SU-DHL-6 (cell line): ENCODE results near the gene ABCC4.

Source experiments
- H2AFZ ChIP-seq: fragments of 200-600 bp; sonication (generic); 2 replicates; pipeline ENCODE4 v1.6.1; 2014; ENCODE audit warnings: low read depth, mild to moderate bottlenecking, moderate library complexity, mixed read lengths, antibody characterized with exemption, low read length; ENCODE audit not compliant: severe bottlenecking
- H3F3A ChIP-seq: fragments of 200-600 bp; shearing (Covaris generic); 2 replicates; pipeline ENCODE4 v1.6.0; 2016; ENCODE audit warnings: antibody characterized with exemption, mild to moderate bottlenecking; ENCODE audit not compliant: insufficient read depth
- H3K27ac ChIP-seq: fragments of 200-600 bp; sonication (generic); 2 replicates; pipeline ENCODE4 v1.5.1; 2016; ENCODE audit warnings: low read depth, mild to moderate bottlenecking, low read length, moderate library complexity, mixed read lengths
- H3K27me3 ChIP-seq: fragments of 200-600 bp; sonication (generic), shearing (Covaris generic); 2 replicates; pipeline ENCODE4 v1.6.0; 2014; ENCODE audit warnings: mild to moderate bottlenecking, low read length
- H3K36me3 ChIP-seq: fragments of 200-600 bp; sonication (generic); 2 replicates; pipeline ENCODE4 v1.6.1; 2014; ENCODE audit warnings: mild to moderate bottlenecking, low read length, mixed read lengths
- H3K4me2 ChIP-seq: fragments of 300-600, 200-600 bp; shearing (Covaris generic), sonication (generic); 2 replicates; pipeline ENCODE4 v1.6.0; 2014; ENCODE audit warnings: low read length, low read depth, mild to moderate bottlenecking; ENCODE audit not compliant: poor library complexity, severe bottlenecking
- H3K4me3 ChIP-seq: fragments of 200-600 bp; sonication (generic); 2 replicates; pipeline ENCODE4 v1.5.1; 2014; ENCODE audit warnings: antibody characterized with exemption, low read length, mild to moderate bottlenecking, mixed read lengths; ENCODE audit not compliant: insufficient read depth, poor library complexity, severe bottlenecking
- H3K79me2 ChIP-seq: fragments of 200-600 bp; sonication (generic); 2 replicates; pipeline ENCODE4 v1.6.1; 2014; ENCODE audit warnings: mild to moderate bottlenecking, low read length, moderate library complexity; ENCODE audit not compliant: insufficient read depth
- H3K9ac ChIP-seq: fragments of 200-600 bp; sonication (generic); 2 replicates; pipeline ENCODE4 v1.7.0; 2014; ENCODE audit warnings: mild to moderate bottlenecking, low read length
- H3K9me2 ChIP-seq: fragments of 200-600 bp; sonication (generic); replicated peaks from 2 replicates; pipeline ENCODE4 v1.6.1; 2014; ENCODE audit warnings: low read length; ENCODE audit not compliant: insufficient read depth
- H3K9me3 ChIP-seq: fragments of 200-600 bp; sonication (generic); 2 replicates; pipeline ENCODE4 v1.6.1; 2014; ENCODE audit warnings: low read length, mixed read lengths; ENCODE audit not compliant: insufficient read depth
- H4K20me1 ChIP-seq: fragments of 200-600 bp; sonication (generic); 2 replicates; pipeline ENCODE4 v1.6.1; 2014; ENCODE audit warnings: low read depth, mild to moderate bottlenecking, antibody characterized with exemption, low read length, moderate library complexity, mixed read lengths
- EZH2phosphoT487 ChIP-seq: fragments of 200-600 bp; sonication (generic), shearing (Covaris generic); conservative IDR thresholded peaks from 2 replicates; pipeline ENCODE4 v1.6.1; 2018; ENCODE audit warnings: mild to moderate bottlenecking, antibody characterized with exemption, low read length, moderate library complexity, mixed read lengths
- TF ChIP-seq, protein P1 (sequence below): fragments of 200-600 bp; sonication (generic); IDR thresholded peaks from one replicate; pipeline ENCODE4 v1.5.1; 2017; ENCODE audit warnings: antibody characterized with exemption, mild to moderate bottlenecking, low read length, moderate library complexity; ENCODE audit not compliant: insufficient read depth, poor library complexity, severe bottlenecking

Gene ABCC4

DNA sequence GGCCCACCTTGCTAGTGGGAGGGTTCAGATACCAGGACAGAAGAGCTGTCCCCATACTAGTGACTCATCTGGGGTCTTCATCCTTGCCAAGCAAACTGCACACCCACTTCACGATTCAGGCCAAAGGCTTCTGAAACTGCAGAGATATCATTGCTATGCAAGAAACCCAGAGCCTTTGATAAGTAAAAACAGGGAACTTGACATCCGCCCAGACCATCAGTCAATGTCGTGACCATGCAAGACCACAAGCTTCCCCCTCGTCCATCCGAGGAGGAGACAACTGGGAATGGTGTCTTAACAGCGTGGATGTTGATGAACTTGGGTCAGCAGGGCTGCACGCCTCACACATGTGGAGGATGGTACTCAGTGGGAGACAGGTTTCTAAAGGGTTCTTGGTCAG is 58.0 kb downstream of the ABCC4 start:
- no peak overlapping the region for H3K9ac ChIP-seq
- H3K4me3 ChIP-seq: no peak overlapping the region
- H3F3A ChIP-seq: no peaks in the 10 kb centered on the region

DNA sequence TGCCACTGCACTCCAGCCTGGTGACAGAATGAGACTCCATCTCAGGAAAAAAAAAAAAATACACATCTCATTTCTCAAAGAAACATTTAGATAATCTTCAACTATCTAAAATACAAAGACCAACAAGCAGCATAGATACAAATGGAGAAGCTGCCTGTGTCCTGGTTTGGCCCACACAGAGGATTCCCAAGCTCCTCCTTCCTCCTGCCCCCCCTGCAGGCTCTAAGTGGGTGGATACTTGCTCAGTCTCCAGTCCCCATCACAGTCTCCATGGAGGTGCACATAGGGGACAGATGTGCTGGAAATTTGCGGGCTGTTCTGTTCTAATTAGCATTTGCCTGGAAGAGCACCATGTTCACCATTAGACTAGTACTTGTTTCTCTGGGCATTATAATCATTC is 59.9 kb downstream of the ABCC4 start:
- no peaks in the 10 kb centered on the region for H3K27me3 ChIP-seq
- no peaks in the 10 kb centered on the region for H3K9me2 ChIP-seq
- no peak overlapping the region for H3K9ac ChIP-seq
- no peaks in the 10 kb centered on the region for H4K20me1 ChIP-seq
- no peaks in the 10 kb centered on the region for H3K36me3 ChIP-seq
- no peaks in the 10 kb centered on the region for H3F3A ChIP-seq
- H3K4me3 ChIP-seq: no peak overlapping the region
- H2AFZ ChIP-seq: no peak overlapping the region
- no peak overlapping the region for H3K27ac ChIP-seq
- no peaks in the 10 kb centered on the region for H3K9me3 ChIP-seq
- H3K79me2 ChIP-seq: no peaks in the 10 kb centered on the region
- TF ChIP-seq EZH2phosphoT487: no peak
- TF ChIP-seq, protein P1, sequence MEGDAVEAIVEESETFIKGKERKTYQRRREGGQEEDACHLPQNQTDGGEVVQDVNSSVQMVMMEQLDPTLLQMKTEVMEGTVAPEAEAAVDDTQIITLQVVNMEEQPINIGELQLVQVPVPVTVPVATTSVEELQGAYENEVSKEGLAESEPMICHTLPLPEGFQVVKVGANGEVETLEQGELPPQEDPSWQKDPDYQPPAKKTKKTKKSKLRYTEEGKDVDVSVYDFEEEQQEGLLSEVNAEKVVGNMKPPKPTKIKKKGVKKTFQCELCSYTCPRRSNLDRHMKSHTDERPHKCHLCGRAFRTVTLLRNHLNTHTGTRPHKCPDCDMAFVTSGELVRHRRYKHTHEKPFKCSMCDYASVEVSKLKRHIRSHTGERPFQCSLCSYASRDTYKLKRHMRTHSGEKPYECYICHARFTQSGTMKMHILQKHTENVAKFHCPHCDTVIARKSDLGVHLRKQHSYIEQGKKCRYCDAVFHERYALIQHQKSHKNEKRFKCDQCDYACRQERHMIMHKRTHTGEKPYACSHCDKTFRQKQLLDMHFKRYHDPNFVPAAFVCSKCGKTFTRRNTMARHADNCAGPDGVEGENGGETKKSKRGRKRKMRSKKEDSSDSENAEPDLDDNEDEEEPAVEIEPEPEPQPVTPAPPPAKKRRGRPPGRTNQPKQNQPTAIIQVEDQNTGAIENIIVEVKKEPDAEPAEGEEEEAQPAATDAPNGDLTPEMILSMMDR: no peak
- no peak overlapping the region for H3K4me2 ChIP-seq

More for the DNA sequence above, 58.0 kb downstream of the ABCC4 start:
- H3K27ac ChIP-seq: no peak overlapping the region
- no peak overlapping the region for H2AFZ ChIP-seq
- no peaks in the 10 kb centered on the region for H3K9me2 ChIP-seq
- no peak for TF ChIP-seq EZH2phosphoT487
- TF ChIP-seq, protein P1: no peak
- H3K36me3 ChIP-seq: no peaks in the 10 kb centered on the region
- H3K9me3 ChIP-seq: no peaks in the 10 kb centered on the region
- H3K27me3 ChIP-seq: no peaks in the 10 kb centered on the region
- H4K20me1 ChIP-seq: no peaks in the 10 kb centered on the region
- no peak overlapping the region for H3K4me2 ChIP-seq
- H3K79me2 ChIP-seq: no peaks in the 10 kb centered on the region

DNA sequence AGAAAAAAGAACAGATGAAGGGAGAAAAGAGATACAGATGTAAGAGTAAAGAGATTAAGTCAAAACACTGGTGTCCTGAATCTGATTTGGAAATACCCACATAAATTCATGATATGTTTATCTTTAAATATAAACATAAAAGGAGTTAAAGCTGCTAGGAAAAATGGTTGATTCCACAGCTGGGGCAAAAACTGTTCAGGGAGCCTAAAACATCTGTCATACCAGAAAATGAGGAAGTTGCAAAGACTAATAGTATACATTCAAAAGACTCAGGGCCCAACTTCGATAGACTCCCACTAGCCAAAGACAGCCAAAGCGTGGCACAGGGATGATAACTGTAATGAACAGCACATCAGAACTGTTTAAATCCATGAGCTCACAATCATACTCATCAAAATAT is 62.0 kb downstream of the ABCC4 start:
- Histone ChIP-seq H3K9me2 (no peaks in the 10 kb centered on the region), H3K79me2 (no peaks in the 10 kb centered on the region), H3K4me2 (peak overlapping the region; percentile 46), H3K4me3 (no peak overlapping the region), H3K36me3 (no peaks in the 10 kb centered on the region; the same call in 1 of the 2 replicates), H3F3A (no peaks in the 10 kb centered on the region), H4K20me1 (no peaks in the 10 kb centered on the region), H3K27me3 (no peaks in the 10 kb centered on the region), H3K27ac (peak overlapping the region; percentile 61), H3K9me3 (no peaks in the 10 kb centered on the region), H3K9ac (no peak overlapping the region), H2AFZ (no peak overlapping the region)
- TF ChIP-seq EZH2phosphoT487: no peak
- TF ChIP-seq, protein P1: no peak
